RKO (cell line): ENCODE results near the gene TTC27.
"Not testable (repeated sequence)": the region's sequence is repeated elsewhere in the genome, so short reads cannot be mapped to it uniquely, and the experiment has no call there.

Experiments
- DNase-seq: peaks from one replicate; pipeline ENCODE4 v3.0.0-alpha.2; 2016; ENCODE audit warnings: low spot score

The TTC27 gene

DNA sequence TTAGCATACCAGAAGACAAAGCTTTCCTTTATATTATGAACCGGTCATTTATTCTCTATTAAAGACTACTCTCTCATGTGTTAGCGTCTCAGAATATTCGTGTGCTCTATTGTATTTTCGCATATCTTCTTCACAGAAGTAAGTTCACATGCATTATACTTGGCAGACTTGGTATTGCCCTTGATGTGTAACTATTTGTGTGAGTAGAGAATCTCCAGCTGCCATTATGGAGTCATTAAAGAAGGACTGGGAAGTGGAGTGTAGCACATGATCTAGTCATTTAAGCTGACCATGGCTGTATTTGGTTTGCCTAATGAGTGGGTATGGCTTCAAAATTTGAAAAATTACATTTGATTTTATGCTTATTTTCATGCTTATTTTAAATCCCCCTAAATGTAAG is 92.9 kb downstream of the TTC27 start:
- DNase-seq, result no peak

DNA sequence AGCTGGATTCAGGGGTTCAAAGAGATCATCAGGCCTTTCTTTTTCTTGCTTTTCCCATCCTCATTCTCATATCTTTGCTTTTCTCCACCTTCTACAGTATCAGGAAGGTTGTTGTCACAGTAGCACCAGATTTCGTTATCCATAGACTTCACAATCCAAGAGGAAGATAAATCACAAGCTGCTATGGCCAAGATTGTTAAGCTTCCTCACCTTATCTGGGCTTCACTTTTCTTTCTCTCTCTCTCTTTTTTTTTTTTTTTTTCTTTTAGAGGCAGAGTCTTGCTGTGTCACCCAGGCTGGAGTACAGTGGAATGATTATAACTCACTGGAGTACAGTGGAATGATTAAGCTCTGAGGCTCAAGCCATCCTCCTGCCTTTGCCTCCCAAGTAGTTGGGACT is 93.5 kb downstream of the TTC27 start:
- no peak for DNase-seq

DNA sequence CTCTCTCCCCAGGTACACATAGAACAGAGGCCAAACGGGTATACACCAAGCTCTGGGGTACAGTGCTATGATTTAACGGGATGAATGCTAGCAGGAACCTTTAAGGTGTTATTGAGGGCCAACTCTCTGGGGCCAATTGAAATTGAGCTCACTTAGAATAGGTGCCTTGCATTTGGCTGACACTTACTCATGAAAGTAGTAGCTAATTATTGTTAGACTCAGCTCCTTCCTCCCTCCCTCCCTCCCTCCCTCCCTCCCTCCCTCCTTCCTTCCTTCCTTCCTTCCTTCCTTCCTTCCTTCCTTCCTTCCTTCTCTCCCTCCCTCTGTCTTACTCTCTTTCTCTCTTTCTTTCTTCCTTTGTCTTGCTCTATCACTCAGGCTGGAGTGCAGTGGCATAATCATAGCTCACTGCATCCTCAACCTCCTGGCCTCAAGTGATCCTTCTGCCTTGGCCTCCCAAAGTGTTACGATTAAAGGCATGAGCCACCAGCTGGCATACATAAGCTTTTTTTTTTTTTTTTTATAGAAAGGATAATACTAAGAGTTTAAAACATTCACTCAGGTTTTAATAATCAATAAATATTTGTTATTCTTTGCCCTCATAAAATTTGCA is 95.7 kb downstream of the TTC27 start:
- no peak for DNase-seq

DNA sequence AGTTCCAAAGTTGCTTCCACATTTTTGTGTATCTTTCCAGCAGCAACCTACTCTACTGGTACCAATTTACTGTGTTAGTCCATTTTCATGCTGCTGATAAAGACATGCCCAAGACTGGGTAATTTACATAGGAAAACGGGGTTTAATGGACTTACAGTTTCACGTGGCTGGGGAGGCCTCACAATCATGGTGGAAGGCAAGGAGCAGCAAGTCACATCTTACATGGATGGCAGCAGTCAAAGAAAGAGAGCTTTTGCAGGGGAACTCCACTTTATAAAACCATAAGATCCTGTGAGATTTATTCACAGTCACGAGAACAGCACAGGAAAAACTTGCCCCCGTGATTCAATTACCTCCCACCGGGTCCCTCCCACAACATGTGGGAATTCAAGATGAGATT is 98.8 kb downstream of the TTC27 start:
- not testable (repeated sequence) for DNase-seq

DNA sequence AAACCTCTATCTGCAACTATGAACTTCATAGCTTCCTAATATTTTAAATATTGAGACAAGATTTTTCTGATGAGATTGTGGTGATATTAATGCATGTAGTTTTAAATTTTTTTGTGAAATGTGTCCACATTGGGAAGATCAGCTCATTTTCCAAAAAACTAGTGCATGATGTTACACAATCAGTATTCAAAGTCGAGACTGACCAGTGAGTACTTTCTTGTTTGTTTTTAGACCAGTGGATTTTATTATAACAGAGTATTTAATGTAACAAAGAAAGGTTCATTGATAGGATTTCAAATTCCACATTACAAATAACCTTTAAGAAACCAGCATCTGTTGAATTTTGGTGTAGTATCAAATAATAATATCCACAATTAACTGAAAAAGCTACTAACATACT is 99.3 kb downstream of the TTC27 start:
- DNase-seq, result no peak

DNA sequence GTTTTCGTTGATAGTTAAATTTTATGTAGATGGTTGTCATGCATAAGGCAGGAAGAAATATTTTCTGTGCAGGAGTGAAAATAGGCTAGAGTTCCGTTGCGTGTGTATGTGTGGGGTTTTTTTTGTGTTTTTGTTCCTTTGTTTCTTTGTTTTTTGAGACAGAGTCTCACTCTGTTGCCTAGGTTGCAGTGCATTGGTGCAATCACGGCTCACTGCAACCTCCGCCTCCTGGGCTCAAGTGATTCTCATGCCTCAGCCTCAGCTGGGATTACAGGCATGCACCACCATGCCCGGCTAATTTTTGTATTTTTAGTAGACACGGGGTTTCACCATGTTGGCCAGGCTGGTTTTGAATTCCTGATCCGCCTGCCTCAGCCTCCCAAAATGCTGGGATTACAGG is 103.1 kb downstream of the TTC27 start:
- DNase-seq, result not testable (repeated sequence)

DNA sequence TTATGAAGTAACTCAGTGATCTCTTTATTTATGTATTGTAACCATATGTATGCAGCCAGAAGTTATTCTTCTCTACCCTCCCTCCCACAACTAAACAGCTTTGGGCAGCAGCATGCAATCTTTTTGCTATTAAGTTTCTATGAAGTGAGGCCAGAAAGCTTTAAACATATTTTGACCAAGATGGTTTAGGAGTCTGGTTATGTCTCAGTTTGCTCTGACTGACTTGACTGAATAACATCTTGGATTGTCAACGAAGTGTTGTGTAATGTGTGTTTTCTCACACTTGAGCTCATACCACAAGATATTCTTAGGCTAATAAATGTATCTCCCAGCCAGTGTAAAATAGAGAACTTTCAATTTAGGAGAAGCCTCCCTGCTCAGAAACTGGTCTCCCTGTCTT is 104.3 kb downstream of the TTC27 start:
- no peak for DNase-seq

DNA sequence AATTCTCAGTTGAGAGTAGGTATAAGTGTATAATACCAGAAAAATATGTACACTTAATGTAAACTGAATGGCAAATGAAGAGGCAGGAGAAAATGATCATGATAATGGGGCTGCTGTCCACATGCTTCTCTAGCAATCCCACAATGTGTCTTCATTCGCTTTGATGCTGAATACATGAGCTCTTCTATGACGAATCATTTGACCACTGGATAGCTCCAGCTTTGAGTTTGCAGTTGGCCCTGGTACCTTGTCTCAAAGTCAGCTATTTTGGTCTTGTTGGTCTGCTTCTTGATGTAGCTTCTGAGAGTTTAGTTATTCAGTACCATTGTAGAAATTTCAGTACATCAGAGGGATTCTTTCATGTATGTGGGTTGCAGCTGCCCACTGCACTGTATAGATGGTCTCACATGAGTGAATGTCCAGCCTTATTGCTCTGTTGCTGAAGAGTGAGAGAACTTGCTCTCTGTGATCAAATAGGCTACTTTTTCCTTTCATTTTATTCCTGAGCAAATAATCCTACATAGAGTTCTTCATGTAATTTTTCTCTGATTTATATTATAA is 105.1 kb downstream of the TTC27 start:
- DNase-seq, result no peak

DNA sequence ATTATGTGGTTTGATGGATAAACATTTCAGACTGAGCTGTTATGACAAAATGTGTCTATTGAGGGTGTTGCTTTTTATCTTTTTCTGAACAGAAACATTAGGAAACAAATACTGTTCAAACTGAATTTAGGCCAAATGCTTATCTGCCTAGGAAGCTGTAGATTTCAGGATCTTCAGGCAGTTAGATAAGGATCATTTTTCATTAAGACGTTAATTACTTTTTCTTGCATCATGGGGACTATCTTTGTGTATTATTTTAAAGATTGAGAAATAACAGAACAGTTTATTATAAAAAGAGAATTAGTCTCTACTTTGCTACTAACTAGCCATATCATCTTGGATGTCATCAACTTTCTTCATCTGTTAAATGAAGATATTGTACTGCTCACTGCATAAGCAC is 107.5 kb downstream of the TTC27 start:
- DNase-seq, result no peak

DNA sequence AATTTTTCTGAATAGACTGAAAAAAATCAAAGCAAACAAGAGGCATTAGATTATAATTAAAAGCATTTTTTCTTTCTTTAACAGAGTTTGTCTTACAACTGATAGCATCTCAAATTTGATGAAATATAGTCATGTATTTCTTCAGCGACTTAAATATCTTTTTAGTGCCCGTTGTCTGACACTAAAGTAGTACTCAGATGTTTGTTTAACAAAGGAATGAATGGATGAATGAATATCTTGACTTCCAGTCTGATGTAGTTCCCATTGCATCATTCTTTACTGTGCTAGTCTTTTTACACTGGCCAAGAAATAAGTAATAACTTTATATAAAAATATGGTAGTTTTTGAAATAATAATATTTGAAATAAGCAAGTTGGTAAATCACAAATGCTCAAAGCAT is 111.1 kb downstream of the TTC27 start:
- DNase-seq, result no peak

DNA sequence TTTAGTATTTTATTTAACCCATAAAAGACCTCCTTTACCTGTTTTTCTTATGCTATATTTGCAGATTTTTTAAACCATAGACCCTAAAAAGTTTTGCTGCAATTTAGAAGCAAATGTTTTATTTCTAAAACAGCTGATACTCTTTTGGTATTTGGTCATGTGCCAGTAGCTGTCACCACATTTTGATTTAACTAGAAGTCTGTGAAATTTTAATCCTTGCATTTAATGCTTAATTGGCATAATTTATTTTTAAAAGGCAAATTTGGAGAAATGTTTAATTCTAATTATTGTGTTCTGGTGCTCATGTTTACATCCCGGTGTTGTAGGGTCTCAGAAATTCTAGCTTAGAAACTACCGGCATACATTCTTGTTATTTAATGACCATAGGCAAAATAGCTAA is 111.8 kb downstream of the TTC27 start:
- DNase-seq, result no peak

DNA sequence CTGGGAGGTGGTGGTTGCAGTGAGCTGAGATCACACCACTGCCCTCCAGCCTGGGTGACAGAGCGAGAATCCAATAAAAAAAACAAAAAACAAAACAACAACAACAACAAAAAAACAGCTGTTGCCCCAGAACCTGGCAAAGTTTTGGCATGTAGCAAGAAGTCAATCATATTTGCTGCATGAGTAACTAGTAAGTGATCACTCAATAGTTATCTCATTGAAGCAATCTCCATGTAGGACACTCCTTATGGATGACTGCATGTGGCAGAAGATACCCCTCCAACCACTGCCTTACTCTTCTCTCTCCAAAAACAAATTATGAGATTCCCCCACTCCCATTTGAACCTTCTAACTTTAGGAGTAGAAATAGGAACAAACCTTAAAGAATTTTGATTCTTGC is 113.7 kb downstream of the TTC27 start:
- no peak for DNase-seq

DNA sequence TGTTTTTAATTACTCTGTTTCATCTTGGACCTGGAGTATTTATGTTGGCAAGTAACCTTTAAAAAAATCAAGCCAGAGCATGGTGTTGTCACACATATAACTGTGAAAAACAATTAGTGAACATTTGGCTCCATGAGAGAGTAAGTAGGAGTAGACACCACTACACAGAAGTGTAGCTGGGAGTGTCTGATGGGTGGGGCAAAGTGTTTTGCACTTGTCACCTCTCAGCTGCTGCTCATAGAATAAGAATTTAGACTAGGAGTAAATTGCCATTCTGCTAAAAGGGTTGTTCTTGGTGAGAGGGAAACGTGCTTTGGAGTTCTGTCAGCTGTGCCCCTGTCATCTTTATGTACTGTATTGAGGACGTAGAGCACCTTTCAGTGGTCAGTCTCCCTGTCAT is 114.5 kb downstream of the TTC27 start:
- DNase-seq, result no peak

DNA sequence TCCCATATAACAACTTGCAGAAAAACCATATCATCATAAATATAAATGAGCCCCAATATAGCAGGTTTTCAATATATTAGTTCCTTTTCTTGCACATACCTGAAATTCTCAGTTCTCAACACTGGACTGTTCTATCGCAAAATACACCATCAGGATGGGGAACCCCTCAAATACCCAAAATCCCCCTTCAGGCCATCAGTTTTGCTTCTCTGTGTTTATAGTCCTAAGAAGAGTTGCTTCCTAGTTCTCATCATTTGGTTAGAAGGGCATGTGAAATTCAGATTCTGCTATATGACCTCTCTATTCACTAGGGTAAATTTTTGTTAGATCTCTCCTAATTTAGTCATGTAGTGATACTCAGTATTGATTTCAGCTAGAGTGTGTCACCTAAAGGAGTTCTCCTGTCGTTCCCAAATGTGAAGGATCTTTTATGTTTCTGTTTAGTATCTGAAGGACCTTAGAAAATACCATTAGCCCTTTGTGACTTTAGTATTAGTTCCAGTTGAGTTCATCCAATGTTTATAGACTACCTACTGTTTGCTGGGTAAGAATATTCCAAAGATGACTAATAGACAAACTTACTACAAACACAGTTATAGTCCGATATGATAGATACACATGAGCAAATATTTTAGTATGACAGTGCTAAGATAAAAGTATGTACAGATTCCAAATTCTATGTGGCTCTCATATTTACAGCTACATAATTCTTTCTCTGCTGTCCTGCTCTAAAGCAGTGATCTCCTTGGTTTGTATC is 115.8 kb downstream of the TTC27 start:
- no peak for DNase-seq

DNA sequence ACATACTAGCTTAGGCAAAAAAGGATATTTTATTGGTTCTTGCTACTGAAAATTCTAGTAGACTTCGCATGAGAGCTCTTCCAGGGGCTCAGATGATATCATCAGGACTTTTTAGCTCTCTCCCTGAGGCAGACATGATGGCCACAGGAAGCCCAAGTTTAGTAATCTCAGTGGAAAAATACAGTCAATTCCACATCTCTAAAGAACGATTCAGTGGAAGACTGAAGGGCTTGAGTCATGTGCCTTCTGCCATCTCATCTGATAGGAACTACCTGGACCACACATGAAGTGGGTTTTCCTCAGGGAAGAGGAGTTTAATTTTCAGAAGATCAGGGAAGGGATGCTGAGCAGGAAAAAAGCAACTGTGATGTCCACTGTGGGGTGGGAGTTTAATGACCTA is 117.3 kb downstream of the TTC27 start:
- DNase-seq, result peak; percentile 30

DNA sequence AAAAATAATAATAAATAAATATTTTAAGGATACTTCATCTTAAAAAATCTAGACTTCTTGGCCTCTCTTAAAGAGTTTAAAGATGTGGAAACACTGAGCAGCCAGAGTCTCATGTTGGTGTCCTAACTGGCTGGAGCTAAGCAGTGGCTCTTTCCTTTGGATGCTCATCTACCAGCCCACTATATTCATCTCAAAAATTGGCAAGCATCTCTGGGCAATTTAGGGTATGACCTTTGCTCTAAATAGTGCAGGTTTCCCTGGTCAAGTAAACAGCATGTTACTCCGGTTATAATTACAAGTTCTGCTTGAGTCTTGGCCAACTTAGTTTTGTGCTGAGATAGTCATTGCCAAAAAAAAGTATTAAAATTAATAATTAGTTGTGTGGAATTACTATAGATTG is 117.8 kb downstream of the TTC27 start:
- DNase-seq, result no peak

DNA sequence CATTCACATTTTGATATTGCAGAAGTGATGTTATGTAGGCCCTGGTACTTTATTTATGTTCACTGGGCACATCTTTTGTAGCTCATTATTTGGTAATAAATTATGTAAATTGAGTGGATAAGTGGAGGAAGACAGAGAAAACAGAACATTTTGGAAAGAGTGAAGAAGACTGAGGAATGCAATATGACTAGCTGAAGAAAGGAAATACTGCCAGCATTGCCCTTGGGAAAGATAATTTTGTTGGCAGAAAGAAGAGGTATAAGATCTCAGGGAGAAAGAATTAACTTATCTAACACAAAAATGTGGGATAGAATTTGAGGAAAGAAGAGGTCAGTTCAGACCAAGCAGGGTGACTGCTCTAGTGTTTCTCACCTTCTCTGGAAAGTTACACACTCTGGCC is 118.8 kb downstream of the TTC27 start:
- DNase-seq, result no peak

DNA sequence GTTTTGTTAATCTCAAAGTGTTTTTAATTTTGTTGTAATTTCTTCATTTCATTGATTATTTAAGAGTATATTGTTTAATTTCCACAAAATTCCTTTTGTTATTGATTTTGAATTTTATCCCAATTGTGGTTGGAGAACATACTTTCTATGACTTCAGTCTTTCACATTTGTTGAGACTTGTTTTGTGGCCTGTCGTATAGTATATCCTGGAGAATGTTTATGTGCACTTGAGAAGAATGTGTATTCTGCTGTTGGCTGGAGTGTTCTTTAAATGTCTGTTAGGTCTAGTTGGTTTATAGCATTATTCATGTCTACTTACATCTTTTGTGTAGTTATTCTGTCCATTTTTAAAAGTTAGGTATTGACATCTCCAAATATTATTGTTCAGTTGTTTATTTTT is 120.3 kb downstream of the TTC27 start:
- DNase-seq, result no peak

DNA sequence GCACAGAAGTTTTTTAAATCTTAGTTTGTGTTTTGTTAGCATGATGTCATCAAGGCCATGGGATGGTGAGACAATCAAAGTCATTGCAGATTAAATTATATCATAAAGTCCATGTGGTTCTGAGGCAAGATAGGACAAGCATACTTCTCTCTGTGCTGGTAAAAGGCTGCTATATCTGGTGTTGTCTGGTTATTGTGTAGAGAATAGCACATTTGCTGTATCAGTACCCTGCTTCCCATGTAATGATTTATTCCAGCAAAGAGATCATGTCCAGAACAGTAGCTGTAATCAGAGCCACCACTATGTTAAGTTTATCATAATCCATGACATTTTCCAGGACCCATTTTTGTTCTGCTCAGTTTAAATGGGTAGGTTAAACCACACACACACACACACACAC is 123.0 kb downstream of the TTC27 start:
- no peak for DNase-seq

DNA sequence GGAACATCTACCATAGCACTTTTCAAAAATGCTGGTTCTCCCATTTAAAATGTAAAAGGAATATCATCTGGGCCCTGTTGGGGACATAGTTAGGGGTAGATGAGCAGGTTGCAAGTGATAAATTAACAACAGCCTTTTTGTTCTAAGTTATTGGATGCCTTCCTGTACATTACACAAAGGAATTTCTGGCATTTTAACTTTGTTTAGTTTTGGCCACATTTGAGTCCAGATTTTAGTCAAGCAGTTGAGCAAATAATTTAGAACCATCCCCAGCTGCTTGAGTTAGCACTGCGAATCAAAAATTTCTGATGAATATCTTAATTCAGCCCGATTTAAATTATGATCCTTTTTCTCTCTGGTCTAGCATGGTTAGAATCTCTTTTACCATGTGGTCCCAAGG is 124.4 kb downstream of the TTC27 start:
- no peak for DNase-seq

DNA sequence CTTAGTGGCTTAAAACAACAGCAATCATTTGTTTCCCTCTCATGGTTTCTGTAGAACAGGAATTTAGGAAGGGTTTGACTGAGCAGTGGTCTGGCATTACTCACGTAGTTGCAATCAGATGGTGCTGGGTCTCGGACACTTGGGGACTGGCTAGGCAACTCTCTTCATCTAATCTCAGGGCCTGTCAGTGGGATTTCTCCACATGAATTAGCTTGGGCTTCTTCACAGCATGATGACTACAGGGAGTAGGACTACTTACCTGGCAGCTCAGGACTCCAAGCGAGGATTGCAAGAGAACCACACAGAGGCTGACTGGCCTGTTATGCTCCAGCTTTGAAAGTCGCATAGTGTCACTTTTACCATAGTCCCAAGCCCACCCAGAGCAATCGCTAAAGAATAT is 125.1 kb downstream of the TTC27 start:
- DNase-seq, result no peak

DNA sequence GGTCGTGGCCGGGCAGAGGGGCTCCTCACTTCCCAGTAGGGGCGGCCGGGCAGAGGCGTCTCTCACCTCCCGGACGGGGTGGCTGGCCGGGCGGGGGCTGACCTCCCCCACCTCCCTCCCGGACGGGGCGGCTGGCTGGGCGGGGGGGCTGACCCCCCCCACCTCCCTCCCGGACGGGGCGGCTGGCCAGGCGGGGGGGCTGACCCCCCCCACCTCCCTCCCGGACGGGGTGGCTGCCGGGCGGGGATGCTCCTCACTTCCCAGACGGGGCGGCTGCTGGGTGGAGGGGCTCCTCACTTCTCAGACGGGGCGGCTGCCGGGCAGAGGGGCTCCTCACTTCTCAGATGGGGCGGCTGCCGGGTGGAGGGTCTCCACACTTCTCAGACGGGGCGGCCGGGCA is 126.8 kb downstream of the TTC27 start:
- not testable (repeated sequence) for DNase-seq

DNA sequence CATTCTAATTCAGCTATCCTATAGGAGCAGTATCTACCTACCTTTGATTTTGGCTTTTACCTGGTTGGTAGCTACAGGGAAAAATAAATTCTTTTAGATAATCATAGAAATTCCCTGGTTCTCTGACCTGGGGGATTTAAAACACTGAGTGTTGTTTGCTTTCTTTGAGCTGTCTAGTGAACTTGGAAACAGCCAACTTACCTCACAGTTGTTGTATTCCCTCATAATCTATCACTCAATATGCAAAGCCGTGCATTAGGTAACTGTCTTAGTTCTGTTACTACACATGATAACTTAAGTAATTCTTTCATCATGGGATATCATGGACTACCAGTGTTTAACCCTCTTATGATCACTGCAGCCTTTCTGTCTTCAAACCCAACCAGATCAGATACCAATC is 127.8 kb downstream of the TTC27 start:
- no peak for DNase-seq
